PC-3 (cell line): Measurements from ENCODE around the gene TMEM132D.

ENCODE experiments used
- EZH2 ChIP-seq: fragments of 300-600 bp; sonication (generic); IDR thresholded peaks from one replicate; pipeline ENCODE4 v1.6.1; 2017; ENCODE audit warnings: antibody characterized with exemption, mild to moderate bottlenecking, low read length; ENCODE audit not compliant: unreplicated experiment
- TF ChIP-seq, protein P1 (sequence below): fragments of 300-600 bp; sonication (generic); conservative IDR thresholded peaks from 2 replicates; pipeline ENCODE4 v1.5.1; 2017; ENCODE audit warnings: antibody characterized with exemption, low read depth, mild to moderate bottlenecking, low read length

DNA sequence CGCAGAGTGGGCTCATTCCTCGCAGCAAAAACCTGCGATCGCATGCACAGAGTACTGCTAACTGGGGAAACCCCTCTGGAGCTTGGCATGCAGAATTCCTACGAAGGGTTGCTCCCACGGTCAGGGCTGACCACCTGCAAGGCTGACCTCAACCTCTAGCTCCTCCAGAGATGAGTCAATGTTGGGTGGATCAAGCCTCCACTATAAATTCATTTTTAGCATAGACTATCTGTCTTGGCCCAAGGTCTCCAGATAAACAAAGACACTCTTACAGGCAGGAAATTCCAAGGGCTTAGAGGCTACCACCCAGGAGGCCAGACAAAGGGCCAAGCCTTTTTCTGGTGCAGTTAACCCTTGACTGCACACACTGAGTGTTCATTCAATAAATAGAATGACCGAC, 296.5 kb downstream of the TMEM132D start:
- TF ChIP-seq, protein P1, sequence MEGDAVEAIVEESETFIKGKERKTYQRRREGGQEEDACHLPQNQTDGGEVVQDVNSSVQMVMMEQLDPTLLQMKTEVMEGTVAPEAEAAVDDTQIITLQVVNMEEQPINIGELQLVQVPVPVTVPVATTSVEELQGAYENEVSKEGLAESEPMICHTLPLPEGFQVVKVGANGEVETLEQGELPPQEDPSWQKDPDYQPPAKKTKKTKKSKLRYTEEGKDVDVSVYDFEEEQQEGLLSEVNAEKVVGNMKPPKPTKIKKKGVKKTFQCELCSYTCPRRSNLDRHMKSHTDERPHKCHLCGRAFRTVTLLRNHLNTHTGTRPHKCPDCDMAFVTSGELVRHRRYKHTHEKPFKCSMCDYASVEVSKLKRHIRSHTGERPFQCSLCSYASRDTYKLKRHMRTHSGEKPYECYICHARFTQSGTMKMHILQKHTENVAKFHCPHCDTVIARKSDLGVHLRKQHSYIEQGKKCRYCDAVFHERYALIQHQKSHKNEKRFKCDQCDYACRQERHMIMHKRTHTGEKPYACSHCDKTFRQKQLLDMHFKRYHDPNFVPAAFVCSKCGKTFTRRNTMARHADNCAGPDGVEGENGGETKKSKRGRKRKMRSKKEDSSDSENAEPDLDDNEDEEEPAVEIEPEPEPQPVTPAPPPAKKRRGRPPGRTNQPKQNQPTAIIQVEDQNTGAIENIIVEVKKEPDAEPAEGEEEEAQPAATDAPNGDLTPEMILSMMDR: no peak
- no peak for TF ChIP-seq EZH2
